Panc1 (cell line): Measurements from ENCODE around the gene SERTAD2. TPM values are rescaled to one million over a fixed set of nuclear protein-coding genes. Genes with fewer than 3 reads are reported as not detected.

Source experiments
- ATAC-seq: fragments of 200-7000 bp; cut with Tn5 transposase; 2 replicates; pipeline ENCODE4 v1.9.1; 2020; ENCODE audit warnings: mild to moderate bottlenecking, moderate library complexity
- BruUV-seq: library from RNA; stranded (reverse); fragments of 400-500 nt; replicated peaks from 2 replicates; lab custom pipeline; 2021; lab: Mats Ljungman, UMichigan
- CTCF ChIA-PET: fragments of 300-600 bp; sonication (Branson Sonifier 250); formaldehyde crosslinking; loops from one replicate; lab custom pipeline; 2022; ENCODE audit warnings: antibody characterized with exemption; lab: Charles Lee
- POLR2A ChIA-PET: fragments of 300-600 bp; sonication (Branson Sonifier 250); formaldehyde crosslinking; loops from one replicate; lab custom pipeline; 2022; ENCODE audit warnings: antibody characterized with exemption; lab: Charles Lee
- DNase-seq: peaks from one replicate; pipeline ENCODE4 v3.0.0-alpha.2; 2010; ENCODE audit warnings: low read depth, low spot score
- H3K27ac ChIP-seq: 2 replicates; pipeline ENCODE4 v1.5.1; 2011; ENCODE audit warnings: mild to moderate bottlenecking, low read length, inconsistent platforms
- H3K27me3 ChIP-seq: fragments of 200-500 bp; sonication (Bioruptor generic); 2 replicates; pipeline ENCODE4 v1.6.0; 2014; ENCODE audit warnings: low read length, inconsistent platforms; ENCODE audit not compliant: control insufficient read depth, insufficient read depth
- H3K36me3 ChIP-seq: fragments of 200-500 bp; sonication (Bioruptor generic); 2 replicates; pipeline ENCODE4 v1.5.1; 2014; ENCODE audit warnings: inconsistent platforms, mild to moderate bottlenecking, low read length, moderate library complexity; ENCODE audit not compliant: control insufficient read depth, insufficient read depth
- H3K4me1 ChIP-seq: 2 replicates; pipeline ENCODE4 v1.5.1; 2011; ENCODE audit warnings: inconsistent platforms, mild to moderate bottlenecking, low read length, moderate library complexity; ENCODE audit not compliant: control insufficient read depth, insufficient read depth
- H3K4me3 ChIP-seq, 2 experiments: 2 replicates each; pipeline ENCODE4 v1.5.1; 2011 to 2012; ENCODE audit warnings: low read depth in 2 of 2, low read length in 2 of 2, mild to moderate bottlenecking in 2 of 2, inconsistent platforms in 1 of 2, moderate library complexity in 1 of 2
- H3K9me3 ChIP-seq: fragments of 200-500 bp; sonication (Bioruptor generic); 2 replicates; pipeline ENCODE4 v1.5.1; 2014; ENCODE audit warnings: low read depth, mild to moderate bottlenecking, inconsistent platforms, low read length, moderate library complexity; ENCODE audit not compliant: control insufficient read depth, insufficient read depth
- CTCF ChIP-seq: fragments of 450-650 bp; IDR thresholded peaks from 2 replicates; pipeline ENCODE4 v1.5.1; 2017; ENCODE audit warnings: mild to moderate bottlenecking
- POLR2AphosphoS5 ChIP-seq: IDR thresholded peaks from 2 replicates; pipeline ENCODE4 v1.6.1; 2012; ENCODE audit warnings: mild to moderate bottlenecking, low read depth, low read length, moderate library complexity
- REST ChIP-seq, 2 experiments: IDR thresholded peaks; 2 replicates each; pipeline ENCODE4 v1.6.1; 2011 to 2012; ENCODE audit warnings: low read depth in 2 of 2, control low read depth in 1 of 2, low read length in 1 of 2, mild to moderate bottlenecking in 1 of 2, moderate library complexity in 1 of 2; ENCODE audit not compliant: insufficient read depth in 1 of 2
- SIN3A ChIP-seq: IDR thresholded peaks from 2 replicates; pipeline ENCODE4 v1.6.1; 2012; ENCODE audit warnings: low read depth, mild to moderate bottlenecking, low read length, moderate library complexity, borderline replicate concordance; ENCODE audit not compliant: insufficient read depth
- TCF7L2 ChIP-seq: IDR thresholded peaks from 2 replicates; pipeline ENCODE4 v1.6.1; 2011; ENCODE audit warnings: mild to moderate bottlenecking, low read depth, low read length, inconsistent platforms
- in situ Hi-C: cut with HindIII; loops from 2 replicates; pipeline ENCODE4 v1.10.0; 2016; ENCODE audit warnings: low sequenced_read_pairs, low pct_unique_long_range_greater_than_20kb
- intact Hi-C: fragments of 100-400 bp; cut with micrococcal nuclease; formaldehyde crosslinking; loops from one replicate; pipeline ENCODE4 v1.10.0; 2022; ENCODE audit not compliant: unreplicated experiment
- total RNA-seq: library from RNA; stranded (reverse); gene quantifications from one replicate; pipeline ENCODE4 v1.2.1, GENCODE V29; 2021; ENCODE audit not compliant: unreplicated experiment

Gene SERTAD2
- total RNA-seq, 1 experiment from 2014 or later = 24.3 TPM

- Histone ChIP-seq H3K4me1 (no peaks in the 10 kb centered on the region), H3K4me3 (no peak overlapping the region), H3K9me3 (no peaks in the 10 kb centered on the region), H3K36me3 (no peaks in the 10 kb centered on the region; the same call in 1 of the 2 replicates), H3K27ac (no peak overlapping the region), H3K27me3 (no peaks in the 10 kb centered on the region)
- POLR2A ChIA-PET = no interaction called here
- in situ Hi-C loops (no loop called here), intact Hi-C loops (no loop called here)
- CTCF ChIA-PET = no interaction called here
- ATAC-seq = no peak
- no peak for DNase-seq
- TF ChIP-seq SIN3A (no peak), CTCF (no peak), POLR2AphosphoS5 (no peak), REST (IDR thresholded peaks at IDR 0.05; ENCODE audit: insufficient read depth in 1 of 2, low read depth in 2 of 2, low read length in 1 of 2) (no peak), TCF7L2 (no peak)
- no TSS peak for BruUV-seq
Measured at GRCh38 chr2:64629329-64629781, 24.4 kb downstream of the SERTAD2 start.

- TF ChIP-seq POLR2AphosphoS5 (no peak), REST (IDR thresholded peaks at IDR 0.05; ENCODE audit: insufficient read depth in 1 of 2, low read depth in 2 of 2, low read length in 1 of 2) (no peak), SIN3A (no peak), TCF7L2 (no peak), CTCF (no peak)
- Histone ChIP-seq H3K9me3 (no peaks in the 10 kb centered on the region), H3K36me3 (no peaks in the 10 kb centered on the region; the same call in 1 of the 2 replicates), H3K27me3 (no peaks in the 10 kb centered on the region), H3K4me3 (no peak overlapping the region), H3K27ac (no peak overlapping the region), H3K4me1 (no peaks in the 10 kb centered on the region)
- BruUV-seq = no TSS peak
- in situ Hi-C loops = no loop called here
- intact Hi-C loops = no loop called here
- DNase-seq (no peak), ATAC-seq (peak; percentile 13; the same call in 1 of the 2 replicates)
- POLR2A ChIA-PET = no interaction called here
- CTCF ChIA-PET = no interaction called here
Measured at GRCh38 chr2:64627860-64628841, 25.6 kb downstream of the SERTAD2 start.
